GM23248 (cell line): ENCODE results near the gene TACR1.

Experiments used
- EZH2 ChIP-seq: fragments of 200-600 bp; sonication (generic); IDR thresholded peaks from 2 replicates; pipeline ENCODE4 v1.6.1; 2018; ENCODE audit warnings: antibody characterized with exemption, mild to moderate bottlenecking; ENCODE audit not compliant: insufficient read depth, poor library complexity, severe bottlenecking
- EZH2phosphoT487 ChIP-seq: fragments of 200-600 bp; sonication (generic); IDR thresholded peaks from 2 replicates; pipeline ENCODE4 v1.6.1; 2018; ENCODE audit warnings: antibody characterized with exemption, moderate library complexity, mild to moderate bottlenecking, low read depth; ENCODE audit not compliant: insufficient read depth

DNA sequence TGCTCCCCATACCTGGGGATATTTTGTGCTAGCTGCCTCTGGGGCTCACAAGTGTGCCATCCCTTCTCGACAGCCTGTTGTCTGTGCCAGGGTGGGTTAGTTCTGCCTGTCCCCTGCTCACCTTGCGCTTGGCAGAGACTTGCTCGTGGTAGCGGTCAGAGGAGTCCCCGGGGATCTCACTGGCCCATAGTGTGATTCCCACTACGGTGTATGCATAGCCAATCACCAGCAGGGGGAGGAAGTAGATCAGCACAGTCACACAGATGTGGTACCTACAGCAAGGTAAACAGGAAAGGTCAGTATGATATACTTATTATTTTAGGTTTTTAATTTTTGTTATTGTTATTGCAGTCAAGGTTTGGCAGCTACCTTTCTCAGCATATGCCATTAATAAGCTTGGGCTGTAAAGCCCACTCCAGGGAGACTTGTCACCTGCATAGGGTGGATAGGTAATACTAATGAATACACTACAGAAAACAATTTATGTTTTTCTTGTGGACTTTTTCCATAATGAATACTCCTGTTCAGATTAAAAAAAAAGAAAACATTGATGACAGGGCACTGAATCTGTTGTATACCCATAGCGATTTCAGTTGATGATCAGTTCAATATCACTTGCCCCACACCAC lies 145.7 kb downstream of the TACR1 start:
- TF ChIP-seq EZH2phosphoT487, result no peak
- no peak for TF ChIP-seq EZH2
